NCI-H1417 treated with DMSO at 0.1 percent for 48 hours (cell line): ENCODE data around the gene NEDD4L.

Experiments used
- DNase-seq: peaks from one replicate; lab custom pipeline; 2025; lab: John Stamatoyannopoulos, UW

The NEDD4L gene

GRCh38 chr18:58095655-58096054, 51.6 kb downstream of the NEDD4L start:
- no peak for DNase-seq

GRCh38 chr18:58096658-58097057, 52.6 kb downstream of the NEDD4L start:
- no peak for DNase-seq

- DNase-seq, result no peak
These were observed 53.3 kb downstream of the NEDD4L start for GRCh38 chr18:58097121-58097906.

- DNase-seq, result no peak
These were observed 53.8 kb downstream of the NEDD4L start for GRCh38 chr18:58097907-58098166.

DNA sequence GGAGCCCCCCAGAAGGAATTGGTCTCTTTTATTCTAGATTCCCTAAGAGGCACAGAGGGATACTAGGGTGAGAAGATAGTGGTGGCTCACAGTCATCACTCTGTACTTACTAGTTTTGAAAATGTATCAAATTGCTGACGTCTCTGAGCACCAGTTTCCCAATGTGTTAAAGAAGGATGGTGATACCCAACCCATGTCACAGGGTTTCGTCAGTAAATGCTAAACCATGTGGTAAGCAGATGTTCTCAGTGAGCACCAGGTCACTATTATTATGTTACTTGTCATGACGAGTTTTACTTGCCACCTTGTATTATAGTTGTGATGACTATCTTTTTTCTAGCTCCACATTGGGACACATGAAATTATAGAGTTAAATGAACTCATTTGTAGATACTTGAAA, 54.7 kb downstream of the NEDD4L start:
- no peak for DNase-seq

DNA sequence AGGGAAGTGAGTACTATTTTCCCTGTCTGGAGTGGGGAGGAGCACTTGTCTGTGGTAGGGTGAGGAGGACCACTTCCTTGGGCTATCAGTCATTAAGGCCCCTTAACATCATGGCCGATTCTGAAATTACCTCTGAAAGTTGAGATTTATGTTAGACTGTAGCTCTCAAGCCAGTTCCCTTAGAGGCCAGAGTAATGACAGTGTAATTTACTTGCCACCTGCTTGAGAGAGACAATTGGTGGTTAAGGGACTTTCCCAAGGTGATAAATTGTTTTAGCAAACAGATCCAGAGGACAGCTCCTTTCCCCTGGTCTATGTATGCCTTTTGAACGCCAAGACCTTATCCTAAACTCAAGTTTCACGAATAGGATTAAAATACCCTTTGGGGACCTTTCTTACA, 56.1 kb downstream of the NEDD4L start:
- DNase-seq, result no peak

- DNase-seq, result no peak
These were observed 57.3 kb downstream of the NEDD4L start for GRCh38 chr18:58101291-58101794.

- no peak for DNase-seq
These were observed 58.0 kb downstream of the NEDD4L start for GRCh38 chr18:58102018-58102417.

DNA sequence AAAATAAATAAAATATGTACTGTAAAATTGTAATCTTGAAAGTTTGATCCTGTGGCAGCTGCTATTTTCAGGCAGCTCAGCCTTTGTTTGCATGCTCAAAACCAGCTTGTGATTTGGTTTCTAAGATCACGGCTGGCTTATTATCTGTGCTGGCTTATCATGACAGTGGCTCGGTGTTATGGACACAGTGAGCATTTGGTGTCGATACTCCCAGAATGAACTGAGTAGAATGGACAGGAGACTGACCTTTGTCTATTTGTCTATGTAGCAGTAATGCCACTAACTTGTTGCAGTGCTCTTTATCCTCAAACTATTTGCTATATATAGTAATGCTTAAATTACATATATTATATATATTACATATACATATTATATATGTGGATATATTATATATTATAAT, 58.8 kb downstream of the NEDD4L start:
- no peak for DNase-seq

DNA sequence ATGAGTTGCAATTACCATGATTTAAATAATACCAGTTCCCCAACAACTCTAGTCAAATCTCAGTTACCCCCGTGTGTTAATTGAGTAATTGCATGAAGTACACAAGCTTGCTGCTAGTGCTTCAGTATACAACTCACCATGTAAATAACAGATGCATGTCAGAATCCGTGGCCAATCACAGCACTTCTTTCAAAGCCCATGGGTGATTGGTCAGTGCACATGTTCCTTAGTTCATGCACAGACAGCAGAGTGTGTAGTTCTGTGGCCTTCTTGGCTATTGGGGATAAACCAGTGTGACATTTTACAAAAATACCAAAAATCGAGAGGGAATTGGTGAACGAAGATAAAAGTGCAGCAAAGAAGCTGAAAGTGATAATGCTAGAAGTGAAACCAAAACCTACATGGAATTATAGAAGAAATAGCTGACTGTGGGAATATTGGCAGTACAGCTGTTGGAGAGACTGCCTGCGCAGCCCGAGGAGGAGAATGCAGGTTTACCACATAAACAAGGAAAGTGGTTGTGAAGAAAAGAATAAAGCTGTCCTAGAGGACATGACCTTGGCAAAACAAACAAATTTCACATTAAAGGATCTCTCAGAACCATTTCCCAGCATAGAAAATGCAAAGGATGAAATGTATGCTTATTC, 59.4 kb downstream of the NEDD4L start:
- no peak for DNase-seq

GRCh38 chr18:58104096-58104495, 60.1 kb downstream of the NEDD4L start:
- DNase-seq, result no peak

DNA sequence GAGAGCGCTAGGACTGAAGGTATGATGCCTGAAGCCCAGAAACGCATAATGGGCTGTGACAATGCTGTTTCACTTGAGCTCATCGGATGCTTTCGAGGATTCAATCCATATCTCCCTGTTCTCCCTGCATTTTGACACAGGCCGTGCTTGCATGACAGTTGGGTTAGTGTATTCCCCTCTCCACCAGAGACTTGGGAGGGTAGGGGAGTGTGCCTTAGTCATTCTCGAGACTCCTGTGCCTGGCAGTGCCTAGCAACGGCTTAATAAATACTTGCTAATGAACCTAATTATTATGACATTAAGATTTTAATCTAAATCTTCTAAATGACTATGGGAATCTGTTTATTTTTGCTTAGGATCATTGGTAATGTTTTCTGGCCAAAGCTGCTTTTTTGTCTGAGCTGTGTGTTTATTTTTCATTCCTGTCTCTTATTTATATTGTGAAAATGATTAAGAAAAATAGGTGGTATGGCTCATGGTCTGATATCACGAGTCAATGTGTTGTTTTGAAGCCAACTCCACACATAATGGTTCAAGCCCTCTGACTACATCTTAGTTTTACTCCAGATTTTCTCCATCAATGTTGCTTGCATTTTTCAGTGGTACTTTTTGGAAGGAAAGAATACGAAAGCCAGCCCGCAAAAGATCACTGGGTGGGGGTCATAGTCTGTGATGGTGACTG, 61.3 kb downstream of the NEDD4L start:
- DNase-seq, result no peak

DNA sequence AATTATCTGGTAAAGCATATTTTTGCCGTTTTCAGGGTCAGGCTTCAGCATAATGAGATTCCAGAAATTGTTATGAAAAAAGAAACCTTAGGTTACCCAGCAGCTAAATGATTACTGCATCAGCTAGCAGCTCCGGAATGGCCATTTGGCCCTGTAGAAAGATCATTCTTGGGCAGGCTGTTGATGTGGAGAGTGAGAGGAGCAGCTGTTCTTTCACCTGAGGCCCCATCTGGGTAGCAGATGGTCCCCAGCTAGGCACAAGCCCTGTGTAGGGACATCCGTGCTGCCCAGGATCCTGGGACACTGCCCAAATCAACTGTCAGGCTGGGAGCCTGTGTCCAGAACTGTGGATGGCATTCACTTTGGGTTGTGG, 61.8 kb downstream of the NEDD4L start:
- no peak for DNase-seq

- DNase-seq, result no peak
These were observed 62.5 kb downstream of the NEDD4L start for GRCh38 chr18:58106289-58107070.

DNA sequence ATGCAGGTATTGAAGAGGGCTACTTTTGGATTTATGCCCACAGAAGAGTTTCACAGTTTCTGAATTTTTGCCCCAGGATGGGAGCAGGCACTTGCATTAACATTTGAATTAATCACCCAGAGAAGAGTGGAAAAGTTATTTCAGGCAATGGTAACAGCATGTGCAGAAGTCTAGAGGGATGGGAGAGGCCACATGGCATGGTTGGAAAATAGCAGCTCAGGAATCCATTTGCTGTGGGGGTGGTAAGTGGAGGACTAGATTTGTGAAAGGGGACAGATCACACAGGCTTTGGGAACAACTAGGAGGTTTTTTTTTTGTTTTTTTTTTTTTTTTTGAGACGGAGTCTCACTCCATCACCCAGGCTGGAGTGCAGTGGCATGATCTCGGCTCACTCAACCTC, 65.2 kb downstream of the NEDD4L start:
- DNase-seq, result no peak

- no peak for DNase-seq
These were observed 66.4 kb downstream of the NEDD4L start for GRCh38 chr18:58110398-58110797.

GRCh38 chr18:58112174-58112573, 68.1 kb downstream of the NEDD4L start:
- no peak for DNase-seq

- DNase-seq, result no peak
These were observed 69.3 kb downstream of the NEDD4L start for GRCh38 chr18:58113337-58113736.

- DNase-seq, result no peak
These were observed 70.7 kb downstream of the NEDD4L start for GRCh38 chr18:58114766-58115165.

DNA sequence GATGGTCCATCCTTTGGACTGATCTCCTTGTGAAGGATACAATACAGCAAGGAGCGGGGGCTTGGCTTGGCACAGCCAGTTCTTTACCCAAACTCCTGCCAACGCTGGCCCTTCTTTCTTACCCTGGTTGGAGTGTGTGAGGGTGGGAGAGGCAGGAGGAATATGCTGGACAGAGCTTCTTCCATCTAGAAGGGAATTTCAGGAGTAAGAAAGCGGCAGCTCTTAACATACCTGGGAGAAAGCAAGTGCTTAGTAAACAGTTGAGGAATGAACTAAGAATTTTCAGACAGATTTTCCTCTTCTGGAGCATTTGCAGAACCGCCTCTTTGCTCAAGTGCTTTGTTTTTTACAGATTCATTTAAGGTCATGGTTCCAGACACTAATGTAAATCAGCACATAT, 72.8 kb downstream of the NEDD4L start:
- DNase-seq, result no peak

- DNase-seq, result no peak
These were observed 73.9 kb downstream of the NEDD4L start for GRCh38 chr18:58117786-58118403.

- DNase-seq, result no peak
These were observed 74.5 kb downstream of the NEDD4L start for GRCh38 chr18:58118536-58118935.
